Nephron (organoid): Measurements from ENCODE around the gene ZNF835.

Source experiments
- H3K27ac Mint-ChIP-seq, 3 experiments: 2 replicates each; pipeline ENCODE4 v1.8.0; 2020; ENCODE audit warnings: mixed read lengths in 3 of 3, mild to moderate bottlenecking in 2 of 3, moderate library complexity in 1 of 3
- H3K27me3 Mint-ChIP-seq: 2 replicates; pipeline ENCODE4 v1.8.0; 2021; ENCODE audit warnings: low read depth, mild to moderate bottlenecking, moderate library complexity, mixed read lengths
- H3K36me3 Mint-ChIP-seq: 2 replicates; pipeline ENCODE4 v1.8.0; 2020; ENCODE audit warnings: low read depth, mixed read lengths
- H3K4me1 Mint-ChIP-seq: 2 replicates; pipeline ENCODE4 v1.8.0; 2020; ENCODE audit warnings: mixed read lengths
- H3K4me3 Mint-ChIP-seq, 3 experiments: 2 replicates each; pipeline ENCODE4 v1.8.0; 2020; ENCODE audit warnings: mild to moderate bottlenecking in 3 of 3, mixed read lengths in 3 of 3, moderate library complexity in 2 of 3
- H3K9me3 Mint-ChIP-seq: 2 replicates; pipeline ENCODE4 v1.8.0; 2020; ENCODE audit warnings: mixed read lengths
- TF ChIP-seq, protein P1 (sequence below), 3 experiments: fragments of 200-600 bp; sonication (generic); IDR thresholded peaks; one replicate each; pipeline ENCODE4 v1.5.0; 2021; ENCODE audit warnings: antibody characterized with exemption in 3 of 3; ENCODE audit not compliant: unreplicated experiment in 3 of 3

The ZNF835 gene

GRCh38 chr19:56663931-56664500, 7.5 kb downstream of the ZNF835 start:
- no peaks in the 10 kb centered on the region for H3K27me3 Mint-ChIP-seq
- no peak overlapping the region for H3K27ac Mint-ChIP-seq
- TF ChIP-seq, protein P1, sequence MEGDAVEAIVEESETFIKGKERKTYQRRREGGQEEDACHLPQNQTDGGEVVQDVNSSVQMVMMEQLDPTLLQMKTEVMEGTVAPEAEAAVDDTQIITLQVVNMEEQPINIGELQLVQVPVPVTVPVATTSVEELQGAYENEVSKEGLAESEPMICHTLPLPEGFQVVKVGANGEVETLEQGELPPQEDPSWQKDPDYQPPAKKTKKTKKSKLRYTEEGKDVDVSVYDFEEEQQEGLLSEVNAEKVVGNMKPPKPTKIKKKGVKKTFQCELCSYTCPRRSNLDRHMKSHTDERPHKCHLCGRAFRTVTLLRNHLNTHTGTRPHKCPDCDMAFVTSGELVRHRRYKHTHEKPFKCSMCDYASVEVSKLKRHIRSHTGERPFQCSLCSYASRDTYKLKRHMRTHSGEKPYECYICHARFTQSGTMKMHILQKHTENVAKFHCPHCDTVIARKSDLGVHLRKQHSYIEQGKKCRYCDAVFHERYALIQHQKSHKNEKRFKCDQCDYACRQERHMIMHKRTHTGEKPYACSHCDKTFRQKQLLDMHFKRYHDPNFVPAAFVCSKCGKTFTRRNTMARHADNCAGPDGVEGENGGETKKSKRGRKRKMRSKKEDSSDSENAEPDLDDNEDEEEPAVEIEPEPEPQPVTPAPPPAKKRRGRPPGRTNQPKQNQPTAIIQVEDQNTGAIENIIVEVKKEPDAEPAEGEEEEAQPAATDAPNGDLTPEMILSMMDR (IDR thresholded peaks at IDR 0.05; ENCODE audit: unreplicated experiment in 3 of 3) = no peak
- no peaks in the 10 kb centered on the region for H3K36me3 Mint-ChIP-seq
- no peaks in the 10 kb centered on the region for H3K4me1 Mint-ChIP-seq
- H3K4me3 Mint-ChIP-seq = no peak overlapping the region
- H3K9me3 Mint-ChIP-seq = peaks cover 59% of the 10 kb centered on the region

GRCh38 chr19:56661248-56661647, 10.3 kb downstream of the ZNF835 start:
- TF ChIP-seq, protein P1 (IDR thresholded peaks at IDR 0.05; ENCODE audit: unreplicated experiment in 3 of 3) = no peak
- H3K9me3 Mint-ChIP-seq = peaks cover 53% of the 10 kb centered on the region
- no peaks in the 10 kb centered on the region for H3K27me3 Mint-ChIP-seq
- H3K36me3 Mint-ChIP-seq = no peaks in the 10 kb centered on the region
- no peak overlapping the region for H3K4me3 Mint-ChIP-seq
- no peak overlapping the region for H3K27ac Mint-ChIP-seq
- H3K4me1 Mint-ChIP-seq = no peaks in the 10 kb centered on the region

DNA sequence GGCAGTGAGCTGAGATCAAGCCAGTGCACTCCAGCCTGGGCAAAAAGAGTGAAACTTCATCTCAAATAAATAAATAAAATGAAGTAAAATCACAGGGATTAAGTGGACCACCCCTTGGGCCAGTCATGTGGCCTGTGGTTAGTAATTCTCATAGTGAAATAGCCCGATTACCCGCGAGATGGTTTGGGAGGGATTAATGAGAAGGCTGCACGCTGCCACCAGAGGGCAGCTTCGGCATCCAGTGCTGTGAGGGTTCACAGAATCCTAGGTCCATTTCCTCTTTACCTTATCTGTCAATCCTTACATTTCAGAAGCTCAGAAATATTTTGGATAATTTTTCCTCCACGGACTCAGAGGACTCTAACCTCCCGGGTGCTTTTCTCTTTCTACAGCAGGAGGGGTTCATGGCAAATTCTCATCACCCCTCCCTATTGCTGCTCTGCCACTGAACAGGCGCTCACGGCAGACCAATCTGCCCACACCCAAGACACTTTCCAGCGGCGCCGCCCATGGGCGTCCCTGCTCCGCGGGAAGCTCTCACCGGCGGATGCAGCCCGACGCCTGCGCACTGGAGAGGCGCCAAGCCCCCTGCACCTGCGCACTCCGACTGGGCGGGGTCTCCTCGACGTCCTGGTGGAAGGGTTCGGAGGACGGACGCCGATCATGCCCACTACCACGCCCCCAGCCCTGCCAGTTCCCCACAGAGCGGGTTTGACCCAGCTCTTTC, 11.0 kb downstream of the ZNF835 start:
- no peaks in the 10 kb centered on the region for H3K27me3 Mint-ChIP-seq
- H3K36me3 Mint-ChIP-seq = no peaks in the 10 kb centered on the region
- no peak overlapping the region for H3K4me3 Mint-ChIP-seq
- H3K9me3 Mint-ChIP-seq = peaks cover 53% of the 10 kb centered on the region
- H3K4me1 Mint-ChIP-seq = no peaks in the 10 kb centered on the region
- no peak overlapping the region for H3K27ac Mint-ChIP-seq
- TF ChIP-seq, protein P1 (IDR thresholded peaks at IDR 0.05; ENCODE audit: unreplicated experiment in 3 of 3) = no peak

GRCh38 chr19:56654151-56654550, 17.4 kb downstream of the ZNF835 start:
- Mint-ChIP-seq H3K27me3 (no peaks in the 10 kb centered on the region), H3K9me3 (peaks cover 67% of the 10 kb centered on the region), H3K4me1 (no peaks in the 10 kb centered on the region), H3K27ac (no peak overlapping the region), H3K36me3 (peaks cover 1% of the 10 kb centered on the region), H3K4me3 (no peak overlapping the region)
- TF ChIP-seq, protein P1 (IDR thresholded peaks at IDR 0.05; ENCODE audit: unreplicated experiment in 3 of 3) = no peak

GRCh38 chr19:56643460-56643955, 28.0 kb downstream of the ZNF835 start:
- H3K36me3 Mint-ChIP-seq = peaks cover 38% of the 10 kb centered on the region
- no peaks in the 10 kb centered on the region for H3K4me1 Mint-ChIP-seq
- TF ChIP-seq, protein P1 (IDR thresholded peaks at IDR 0.05; ENCODE audit: unreplicated experiment in 3 of 3) = no peak
- peaks cover 64% of the 10 kb centered on the region for H3K9me3 Mint-ChIP-seq
- H3K27ac Mint-ChIP-seq = no peak overlapping the region
- no peak overlapping the region for H3K4me3 Mint-ChIP-seq
- H3K27me3 Mint-ChIP-seq = no peaks in the 10 kb centered on the region
